ENCODE results near the gene SLC25A13.

SLC25A13 gene

GRCh38 chr7:96211954-96212353 lies 109.9 kb downstream of the SLC25A13 start:
- Histone ChIP-seq H3K27me3 (ENCODE audit: control insufficient read depth, insufficient read depth, low read length) (no peaks in the 10 kb centered on the region), H3K27ac (ENCODE audit: low read depth, low read length) (no peak overlapping the region), H3K4me1 (ENCODE audit: control insufficient read depth, insufficient read depth, low read length) (peaks cover 6% of the 10 kb centered on the region), H3K9me3 (ENCODE audit: control insufficient read depth, insufficient read depth, low read length) (no peaks in the 10 kb centered on the region), H3K36me3 (ENCODE audit: control insufficient read depth, insufficient read depth, low read length) (no peaks in the 10 kb centered on the region), H3K4me3 (ENCODE audit: low read depth, low read length) (no peak overlapping the region), H3K9ac (ENCODE audit: low read depth, low read length) (no peak overlapping the region)

DNA sequence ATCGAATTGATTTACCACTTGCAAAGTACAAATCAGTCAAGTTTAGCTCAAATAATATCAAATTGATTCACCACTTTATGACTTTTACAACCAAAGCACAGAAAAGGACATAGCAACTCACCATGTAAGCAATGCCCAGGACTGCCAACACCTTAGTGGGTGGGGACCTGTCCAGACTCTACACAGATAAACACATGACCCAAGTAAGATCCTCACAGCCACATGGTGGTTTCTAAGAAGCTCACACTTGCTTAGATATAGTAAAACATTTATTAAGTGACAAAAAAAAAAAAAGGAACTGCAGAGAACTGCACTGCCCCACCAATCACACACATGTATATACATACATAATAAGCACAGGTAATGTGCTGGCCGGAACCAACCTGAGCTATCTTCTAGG lies 116.2 kb downstream of the SLC25A13 start:
- no peak overlapping the region for H3K27ac ChIP-seq (ENCODE audit: low read depth, low read length)
- H3K4me1 ChIP-seq (ENCODE audit: control insufficient read depth, insufficient read depth, low read length) = peaks cover 3% of the 10 kb centered on the region; the same call in 1 of the 2 replicates
- H3K9ac ChIP-seq (ENCODE audit: low read depth, low read length) = no peak overlapping the region
- H3K9me3 ChIP-seq (ENCODE audit: control insufficient read depth, insufficient read depth, low read length) = no peaks in the 10 kb centered on the region
- H3K36me3 ChIP-seq (ENCODE audit: control insufficient read depth, insufficient read depth, low read length) = no peaks in the 10 kb centered on the region
- no peaks in the 10 kb centered on the region for H3K27me3 ChIP-seq (ENCODE audit: control insufficient read depth, insufficient read depth, low read length)
- no peak overlapping the region for H3K4me3 ChIP-seq (ENCODE audit: low read depth, low read length)

DNA sequence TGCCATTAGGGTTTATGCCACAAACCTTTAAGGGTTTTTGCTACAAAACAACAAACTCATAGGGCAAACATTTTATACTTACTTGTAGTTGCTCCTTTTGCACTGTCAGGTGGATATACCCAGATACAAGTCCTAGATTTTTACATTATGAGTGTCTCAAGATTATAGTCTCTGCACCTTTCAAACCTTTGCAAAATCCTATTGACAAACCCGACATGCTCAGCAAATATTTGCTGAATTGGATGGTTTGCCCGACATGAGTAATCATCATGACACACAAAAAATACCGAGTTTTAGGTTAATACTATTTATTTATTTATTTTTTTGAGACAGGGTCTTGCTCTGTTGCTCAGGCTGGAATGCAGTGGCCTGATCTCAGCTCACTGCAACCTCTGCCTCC lies 117.3 kb downstream of the SLC25A13 start:
- Histone ChIP-seq H3K36me3 (ENCODE audit: control insufficient read depth, insufficient read depth, low read length) (no peaks in the 10 kb centered on the region), H3K9ac (ENCODE audit: low read depth, low read length) (no peak overlapping the region), H3K27ac (ENCODE audit: low read depth, low read length) (no peak overlapping the region), H3K4me1 (ENCODE audit: control insufficient read depth, insufficient read depth, low read length) (peaks cover 7% of the 10 kb centered on the region; the same call in 1 of the 2 replicates), H3K4me3 (ENCODE audit: low read depth, low read length) (no peak overlapping the region), H3K27me3 (ENCODE audit: control insufficient read depth, insufficient read depth, low read length) (no peaks in the 10 kb centered on the region), H3K9me3 (ENCODE audit: control insufficient read depth, insufficient read depth, low read length) (no peaks in the 10 kb centered on the region)

GRCh38 chr7:96203786-96204185 lies 118.1 kb downstream of the SLC25A13 start:
- Histone ChIP-seq H3K4me1 (ENCODE audit: control insufficient read depth, insufficient read depth, low read length) (peaks cover 10% of the 10 kb centered on the region), H3K4me3 (ENCODE audit: low read depth, low read length) (no peak overlapping the region), H3K27me3 (ENCODE audit: control insufficient read depth, insufficient read depth, low read length) (no peaks in the 10 kb centered on the region; the same call in 1 of the 2 replicates), H3K27ac (ENCODE audit: low read depth, low read length) (no peak overlapping the region), H3K9ac (ENCODE audit: low read depth, low read length) (no peak overlapping the region), H3K9me3 (ENCODE audit: control insufficient read depth, insufficient read depth, low read length) (no peaks in the 10 kb centered on the region), H3K36me3 (ENCODE audit: control insufficient read depth, insufficient read depth, low read length) (no peaks in the 10 kb centered on the region)

- Histone ChIP-seq H3K9me3 (ENCODE audit: control insufficient read depth, insufficient read depth, low read length) (no peaks in the 10 kb centered on the region), H3K4me1 (ENCODE audit: control insufficient read depth, insufficient read depth, low read length) (peaks cover 24% of the 10 kb centered on the region), H3K27me3 (ENCODE audit: control insufficient read depth, insufficient read depth, low read length) (no peaks in the 10 kb centered on the region; the same call in 1 of the 2 replicates), H3K9ac (ENCODE audit: low read depth, low read length) (no peak overlapping the region), H3K36me3 (ENCODE audit: control insufficient read depth, insufficient read depth, low read length) (no peaks in the 10 kb centered on the region), H3K27ac (ENCODE audit: low read depth, low read length) (no peak overlapping the region), H3K4me3 (ENCODE audit: low read depth, low read length) (no peak overlapping the region)
Measured at GRCh38 chr7:96202102-96202501, 119.8 kb downstream of the SLC25A13 start.

DNA sequence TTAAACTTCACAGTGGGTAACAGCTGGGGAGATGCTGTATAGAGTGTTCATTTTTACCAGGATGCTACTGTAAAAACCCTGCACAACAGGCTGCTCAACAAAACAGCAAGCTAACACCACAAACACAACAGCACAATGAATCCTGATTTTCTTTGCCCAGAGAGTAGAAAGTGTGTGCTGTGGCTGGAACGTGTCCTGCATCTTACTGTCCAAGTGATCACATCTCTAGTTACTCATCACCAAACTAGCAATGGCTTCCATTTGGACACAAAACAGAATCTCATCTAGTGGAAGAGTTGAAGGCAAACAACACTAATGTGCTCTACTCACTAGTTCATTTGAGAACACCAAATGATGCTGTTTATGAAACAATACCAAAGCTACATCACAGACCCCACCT lies 121.2 kb downstream of the SLC25A13 start:
- Histone ChIP-seq H3K9ac (ENCODE audit: low read depth, low read length) (no peak overlapping the region), H3K9me3 (ENCODE audit: control insufficient read depth, insufficient read depth, low read length) (no peaks in the 10 kb centered on the region), H3K4me3 (ENCODE audit: low read depth, low read length) (no peak overlapping the region), H3K27me3 (ENCODE audit: control insufficient read depth, insufficient read depth, low read length) (no peaks in the 10 kb centered on the region; the same call in 1 of the 2 replicates), H3K36me3 (ENCODE audit: control insufficient read depth, insufficient read depth, low read length) (no peaks in the 10 kb centered on the region), H3K27ac (ENCODE audit: low read depth, low read length) (no peak overlapping the region), H3K4me1 (ENCODE audit: control insufficient read depth, insufficient read depth, low read length) (peaks cover 24% of the 10 kb centered on the region)

DNA sequence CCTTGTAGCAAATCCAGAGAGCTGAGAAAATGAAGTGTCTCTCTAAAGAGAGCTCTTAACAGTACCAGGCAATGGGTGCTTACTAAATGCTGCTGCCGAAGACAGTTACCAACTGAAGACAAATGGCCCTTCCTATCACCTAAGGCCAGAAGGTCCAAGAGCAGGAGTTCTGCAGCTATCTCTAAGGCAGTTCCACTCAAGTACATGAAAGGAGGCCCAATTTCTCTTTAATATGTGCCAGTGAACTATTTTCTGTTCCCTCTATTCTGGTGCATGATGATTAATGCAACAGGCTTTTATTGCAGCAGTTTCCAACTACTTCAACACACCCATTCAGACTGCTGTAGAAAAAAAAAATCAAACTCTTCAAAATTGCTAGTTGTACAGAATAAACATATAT lies 122.5 kb downstream of the SLC25A13 start:
- Histone ChIP-seq H3K4me1 (ENCODE audit: control insufficient read depth, insufficient read depth, low read length) (peaks cover 24% of the 10 kb centered on the region), H3K27ac (ENCODE audit: low read depth, low read length) (no peak overlapping the region), H3K9ac (ENCODE audit: low read depth, low read length) (no peak overlapping the region), H3K4me3 (ENCODE audit: low read depth, low read length) (no peak overlapping the region), H3K27me3 (ENCODE audit: control insufficient read depth, insufficient read depth, low read length) (no peaks in the 10 kb centered on the region; the same call in 1 of the 2 replicates), H3K9me3 (ENCODE audit: control insufficient read depth, insufficient read depth, low read length) (no peaks in the 10 kb centered on the region), H3K36me3 (ENCODE audit: control insufficient read depth, insufficient read depth, low read length) (no peaks in the 10 kb centered on the region)

GRCh38 chr7:96198047-96198636 lies 123.8 kb downstream of the SLC25A13 start:
- H3K9ac ChIP-seq (ENCODE audit: low read depth, low read length) = no peak overlapping the region
- no peaks in the 10 kb centered on the region; the same call in 1 of the 2 replicates for H3K27me3 ChIP-seq (ENCODE audit: control insufficient read depth, insufficient read depth, low read length)
- H3K36me3 ChIP-seq (ENCODE audit: control insufficient read depth, insufficient read depth, low read length) = 0 out of 2 replicates have a peak, but pooled peaks cover 2% of the 10 kb centered on the region
- no peak overlapping the region for H3K4me3 ChIP-seq (ENCODE audit: low read depth, low read length)
- no peaks in the 10 kb centered on the region for H3K9me3 ChIP-seq (ENCODE audit: control insufficient read depth, insufficient read depth, low read length)
- peaks cover 24% of the 10 kb centered on the region for H3K4me1 ChIP-seq (ENCODE audit: control insufficient read depth, insufficient read depth, low read length)
- H3K27ac ChIP-seq (ENCODE audit: low read depth, low read length) = no peak overlapping the region

GRCh38 chr7:96196676-96197075 lies 125.2 kb downstream of the SLC25A13 start:
- Histone ChIP-seq H3K27me3 (ENCODE audit: control insufficient read depth, insufficient read depth, low read length) (no peaks in the 10 kb centered on the region; the same call in 1 of the 2 replicates), H3K36me3 (ENCODE audit: control insufficient read depth, insufficient read depth, low read length) (peaks cover 17% of the 10 kb centered on the region), H3K9me3 (ENCODE audit: control insufficient read depth, insufficient read depth, low read length) (no peaks in the 10 kb centered on the region), H3K4me1 (ENCODE audit: control insufficient read depth, insufficient read depth, low read length) (peaks cover 24% of the 10 kb centered on the region), H3K9ac (ENCODE audit: low read depth, low read length) (no peak overlapping the region), H3K4me3 (ENCODE audit: low read depth, low read length) (no peak overlapping the region), H3K27ac (ENCODE audit: low read depth, low read length) (no peak overlapping the region)

- Histone ChIP-seq H3K4me3 (ENCODE audit: low read depth, low read length) (no peak overlapping the region), H3K27me3 (ENCODE audit: control insufficient read depth, insufficient read depth, low read length) (no peaks in the 10 kb centered on the region), H3K9ac (ENCODE audit: low read depth, low read length) (no peak overlapping the region), H3K9me3 (ENCODE audit: control insufficient read depth, insufficient read depth, low read length) (no peaks in the 10 kb centered on the region), H3K27ac (ENCODE audit: low read depth, low read length) (no peak overlapping the region), H3K4me1 (ENCODE audit: control insufficient read depth, insufficient read depth, low read length) (no peaks in the 10 kb centered on the region), H3K36me3 (ENCODE audit: control insufficient read depth, insufficient read depth, low read length) (peaks cover 46% of the 10 kb centered on the region)
Measured at GRCh38 chr7:96189129-96189820, 132.6 kb downstream of the SLC25A13 start.

DNA sequence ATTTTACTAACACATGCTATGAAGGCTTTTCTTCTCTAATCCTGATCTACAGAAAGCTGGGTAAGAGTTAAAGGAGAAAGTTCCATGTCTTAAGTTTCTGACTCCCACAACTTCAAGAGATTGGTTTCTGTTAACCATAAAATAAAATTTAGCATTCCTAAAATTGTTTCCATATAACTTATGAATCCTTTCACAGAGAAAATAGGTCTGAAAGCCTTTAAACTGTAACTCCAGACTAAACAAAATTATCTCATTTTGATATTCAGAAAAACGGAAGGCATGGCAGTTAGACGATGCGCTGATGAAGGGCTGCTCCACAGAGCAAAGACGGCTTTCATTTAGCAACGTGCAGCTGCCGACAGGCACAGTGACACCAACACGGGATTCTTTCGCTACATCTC lies 133.3 kb downstream of the SLC25A13 start:
- peaks cover 2% of the 10 kb centered on the region; the same call in 1 of the 2 replicates for H3K4me1 ChIP-seq (ENCODE audit: control insufficient read depth, insufficient read depth, low read length)
- H3K9ac ChIP-seq (ENCODE audit: low read depth, low read length) = no peak overlapping the region
- H3K4me3 ChIP-seq (ENCODE audit: low read depth, low read length) = no peak overlapping the region
- peaks cover 52% of the 10 kb centered on the region for H3K36me3 ChIP-seq (ENCODE audit: control insufficient read depth, insufficient read depth, low read length)
- no peaks in the 10 kb centered on the region for H3K27me3 ChIP-seq (ENCODE audit: control insufficient read depth, insufficient read depth, low read length)
- H3K27ac ChIP-seq (ENCODE audit: low read depth, low read length) = no peak overlapping the region
- no peaks in the 10 kb centered on the region for H3K9me3 ChIP-seq (ENCODE audit: control insufficient read depth, insufficient read depth, low read length)

Measured in HUES48 (cell line).